ENCODE results near the gene LRRC4.
A peak's percentile ranks its signal among the peaks of the same experiment; 100 is the strongest.

DNA sequence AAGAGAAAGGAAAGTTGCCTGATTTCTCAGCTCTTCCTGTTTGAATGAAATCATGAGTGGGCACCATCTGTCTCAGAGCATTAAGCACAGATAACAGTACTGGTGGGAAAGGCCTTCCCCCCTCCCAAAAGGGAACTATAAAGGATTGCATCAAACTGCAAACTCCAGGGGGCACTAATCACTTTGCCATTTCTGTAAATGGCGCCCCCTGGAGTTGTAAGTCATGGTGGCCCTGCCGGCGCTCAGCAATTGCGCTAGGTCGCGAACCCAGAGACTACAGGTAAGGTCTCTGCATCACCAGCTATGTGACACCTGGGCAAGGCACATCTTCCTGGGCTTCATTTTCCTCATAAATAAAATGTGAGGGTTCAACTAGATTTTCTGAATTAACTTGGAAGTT lies 11.1 kb downstream of the LRRC4 start:
- TF ChIP-seq, protein P1, sequence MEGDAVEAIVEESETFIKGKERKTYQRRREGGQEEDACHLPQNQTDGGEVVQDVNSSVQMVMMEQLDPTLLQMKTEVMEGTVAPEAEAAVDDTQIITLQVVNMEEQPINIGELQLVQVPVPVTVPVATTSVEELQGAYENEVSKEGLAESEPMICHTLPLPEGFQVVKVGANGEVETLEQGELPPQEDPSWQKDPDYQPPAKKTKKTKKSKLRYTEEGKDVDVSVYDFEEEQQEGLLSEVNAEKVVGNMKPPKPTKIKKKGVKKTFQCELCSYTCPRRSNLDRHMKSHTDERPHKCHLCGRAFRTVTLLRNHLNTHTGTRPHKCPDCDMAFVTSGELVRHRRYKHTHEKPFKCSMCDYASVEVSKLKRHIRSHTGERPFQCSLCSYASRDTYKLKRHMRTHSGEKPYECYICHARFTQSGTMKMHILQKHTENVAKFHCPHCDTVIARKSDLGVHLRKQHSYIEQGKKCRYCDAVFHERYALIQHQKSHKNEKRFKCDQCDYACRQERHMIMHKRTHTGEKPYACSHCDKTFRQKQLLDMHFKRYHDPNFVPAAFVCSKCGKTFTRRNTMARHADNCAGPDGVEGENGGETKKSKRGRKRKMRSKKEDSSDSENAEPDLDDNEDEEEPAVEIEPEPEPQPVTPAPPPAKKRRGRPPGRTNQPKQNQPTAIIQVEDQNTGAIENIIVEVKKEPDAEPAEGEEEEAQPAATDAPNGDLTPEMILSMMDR (IDR thresholded peaks at IDR 0.05; ENCODE audit: low read length) = peak; percentile 68
- TF ChIP-seq EZH2 (optimal IDR thresholded peaks at IDR 0.05; ENCODE audit: low read depth, low read length) = no peak

Measured in MM.1S (cell line).